GM12878 (cell line): ENCODE data around the gene DPF3. TPM values are rescaled to one million over a fixed set of nuclear protein-coding genes. Genes with fewer than 3 reads are reported as not detected.

Source experiments
- BHLHE40 ChIP-seq, 2 experiments: fragments of 450-650 bp in 1 of 2; IDR thresholded peaks; 2 replicates each; pipeline ENCODE4 v1.6.1; 2011 to 2017; ENCODE audit warnings: low read depth in 2 of 2, borderline replicate concordance in 1 of 2, improper control_type of control experiment in 1 of 2, low read length in 1 of 2, mild to moderate bottlenecking in 1 of 2
- CHD2 ChIP-seq: IDR thresholded peaks from 2 replicates; pipeline ENCODE4 v1.6.1; 2011; ENCODE audit warnings: low read depth, low read length, improper control_type of control experiment, borderline replicate concordance
- CREB1 ChIP-seq: IDR thresholded peaks from 2 replicates; pipeline ENCODE4 v1.6.1; 2012; ENCODE audit warnings: low read depth, mild to moderate bottlenecking, inconsistent platforms
- DPF2 ChIP-seq: fragments of 450-650 bp; IDR thresholded peaks from 2 replicates; pipeline ENCODE4 v1.6.1; 2017; ENCODE audit warnings: mild to moderate bottlenecking
- EP300 ChIP-seq, 2 experiments: fragments of 150-350 bp in 1 of 2; IDR thresholded peaks; 2 replicates each; pipeline ENCODE4 v1.6.1; 2011 to 2012; ENCODE audit warnings: low read depth in 2 of 2, low read length in 2 of 2, borderline replicate concordance in 1 of 2, improper control_type of control experiment in 1 of 2, inconsistent platforms in 1 of 2; ENCODE audit not compliant: control insufficient read depth in 1 of 2
- FOXM1 ChIP-seq: IDR thresholded peaks from 2 replicates; pipeline ENCODE4 v1.6.1; 2012; ENCODE audit warnings: low read depth, mild to moderate bottlenecking, inconsistent platforms, low read length, moderate library complexity
- JUNB ChIP-seq: IDR thresholded peaks from 2 replicates; pipeline ENCODE4 v1.6.1; 2016; ENCODE audit warnings: antibody characterized with exemption, mild to moderate bottlenecking
- PAX5 ChIP-seq: IDR thresholded peaks from 2 replicates; pipeline ENCODE4 v1.6.1; 2011; ENCODE audit warnings: low read depth, low read length, borderline replicate concordance
- POU2F2 ChIP-seq: IDR thresholded peaks from 3 replicates; pipeline ENCODE4 v1.6.1; 2011; ENCODE audit warnings: low read depth, mild to moderate bottlenecking, low read length, borderline replicate concordance
- RFX5 ChIP-seq: IDR thresholded peaks from 2 replicates; pipeline ENCODE4 v1.6.1; 2011; ENCODE audit warnings: low read depth, low read length, improper control_type of control experiment
- ZNF217 ChIP-seq: fragments of 450-650 bp; IDR thresholded peaks from 2 replicates; pipeline ENCODE4 v1.6.1; 2017; ENCODE audit warnings: antibody characterized with exemption, mild to moderate bottlenecking
- ZNF24 ChIP-seq: fragments of 450-650 bp; IDR thresholded peaks from 2 replicates; pipeline ENCODE4 v1.6.1; 2017; ENCODE audit warnings: antibody characterized with exemption, mild to moderate bottlenecking
- polyA plus RNA-seq, 11 experiments: library from polyadenylated mRNA; depleted of rRNA in 4 of 11; unstranded in 6 of 11; stranded (reverse) in 5 of 11; fragments of >200 nt; fragmentation: Nextera tagmentation in 4 of 11; fragmentation: Illumina TruSeq in 1 of 11; extraction: Ambion mirVana in 4 of 11; extraction: Trizol in 1 of 11; gene quantifications; 1 replicate in 1 of 11; 2 replicates in 10 of 11; pipeline versions ENCODE4 v1.2.1 to v1.2.3, GENCODE V29; 2011 to 2016; ENCODE audit warnings: inconsistent platforms in 2 of 11, missing spikeins in 2 of 11, low read depth in 1 of 11
- total RNA-seq, 4 experiments: library from RNA; depleted of rRNA in 3 of 4; stranded (reverse); fragments of >200 nt in 3 of 4; fragmentation: Illumina TruSeq in 1 of 4; extraction: Trizol in 1 of 4; gene quantifications; 2 replicates each; pipeline versions ENCODE4 v1.2.1 to v1.2.3, GENCODE V29; 2013 to 2021
- TF ChIP-seq, protein P1 (sequence below): fragments of 450-650 bp; IDR thresholded peaks from 2 replicates; pipeline ENCODE4 v1.6.1; 2017; ENCODE audit warnings: mild to moderate bottlenecking, moderate library complexity
- TF ChIP-seq, protein P2 (sequence below): fragments of 450-650 bp; IDR thresholded peaks from 2 replicates; pipeline ENCODE4 v1.6.1; 2017; ENCODE audit warnings: mild to moderate bottlenecking, low read depth, inconsistent platforms; ENCODE audit not compliant: poor library complexity, severe bottlenecking
- TF ChIP-seq, protein P3 (sequence below), 3 experiments: IDR thresholded peaks in 2 of 3; conservative IDR thresholded peaks in 1 of 3; 2 replicates each; pipeline ENCODE4 v1.5.1; 2011; ENCODE audit warnings: low read depth in 3 of 3, low read length in 3 of 3, mild to moderate bottlenecking in 3 of 3, control low read depth in 2 of 3, moderate library complexity in 2 of 3, inconsistent platforms in 1 of 3, mixed read lengths in 1 of 3; ENCODE audit not compliant: control insufficient read depth in 2 of 3, insufficient read depth in 1 of 3; ENCODE audit errors: extremely low read depth in 1 of 3

Gene DPF3
- total and polyA plus RNA-seq, 10 of the 15 experiments (the other 5 are each of a cell fraction or from before 2014, with no cell fraction given), result 0.69 to 8.0 (median 2.2) TPM

DNA sequence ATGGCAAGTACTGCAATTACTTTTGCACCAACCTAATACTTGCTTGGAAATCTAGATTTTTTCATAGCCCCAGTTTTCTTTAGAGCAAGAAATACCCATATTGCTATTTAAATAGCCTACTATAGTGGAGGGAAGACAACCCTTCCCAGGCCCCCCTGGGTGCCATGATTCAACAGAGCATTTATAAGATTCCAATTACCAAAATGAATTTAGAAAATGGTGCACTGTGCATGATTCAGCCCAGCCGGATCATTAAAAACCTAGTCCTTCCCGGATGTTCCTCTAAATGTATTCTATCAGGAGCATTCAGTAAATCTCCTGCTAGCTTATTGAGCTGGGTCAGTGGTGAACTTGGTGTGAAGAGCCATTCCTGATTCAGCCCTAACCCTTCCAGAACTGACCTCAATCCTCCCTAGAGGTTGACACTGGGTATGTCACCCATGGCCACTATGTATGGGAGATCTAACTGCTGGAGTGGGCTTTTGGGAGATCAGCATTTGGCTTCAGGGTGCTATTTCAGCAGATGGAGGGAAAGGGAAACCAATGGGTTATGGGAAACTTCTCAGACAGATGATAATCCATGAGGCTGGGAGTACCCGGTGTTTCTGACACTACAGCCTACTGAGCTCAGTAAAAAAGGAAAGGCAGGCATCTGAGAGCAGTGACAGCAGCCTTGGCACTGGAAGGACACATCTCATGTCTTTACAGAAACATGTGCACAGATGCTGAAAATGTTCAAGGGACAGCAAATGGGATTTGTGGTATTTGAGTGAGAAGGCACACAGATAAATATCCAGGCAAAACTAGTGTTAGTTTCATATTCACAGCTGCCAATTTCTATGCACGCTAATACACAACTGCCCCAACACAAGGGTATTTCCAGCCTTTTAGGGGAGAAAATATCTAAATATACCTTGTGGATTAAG, 258.9 kb downstream of the DPF3 start (continued):
- peak; percentile 90 for TF ChIP-seq EP300 (IDR thresholded peaks at IDR 0.05; ENCODE audit: borderline replicate concordance in 1 of 2, control insufficient read depth in 1 of 2, low read depth in 2 of 2, low read length in 2 of 2)
- peak; percentile 78; the same call in 1 of the 2 replicates for TF ChIP-seq FOXM1
- 0 out of 2 replicates have a peak, but pooled peaks have one; percentile 12 for TF ChIP-seq JUNB
- TF ChIP-seq PAX5, result 0 out of 2 replicates have a peak, but pooled peaks have one; percentile 60
- TF ChIP-seq BHLHE40 (IDR thresholded peaks at IDR 0.05; ENCODE audit: borderline replicate concordance in 1 of 2, low read depth in 2 of 2, low read length in 1 of 2), result peak in 1 of 2 experiments; percentile 62; a peak in 2 of 4 replicates
- TF ChIP-seq CREB1, result no peak
- TF ChIP-seq, protein P1, sequence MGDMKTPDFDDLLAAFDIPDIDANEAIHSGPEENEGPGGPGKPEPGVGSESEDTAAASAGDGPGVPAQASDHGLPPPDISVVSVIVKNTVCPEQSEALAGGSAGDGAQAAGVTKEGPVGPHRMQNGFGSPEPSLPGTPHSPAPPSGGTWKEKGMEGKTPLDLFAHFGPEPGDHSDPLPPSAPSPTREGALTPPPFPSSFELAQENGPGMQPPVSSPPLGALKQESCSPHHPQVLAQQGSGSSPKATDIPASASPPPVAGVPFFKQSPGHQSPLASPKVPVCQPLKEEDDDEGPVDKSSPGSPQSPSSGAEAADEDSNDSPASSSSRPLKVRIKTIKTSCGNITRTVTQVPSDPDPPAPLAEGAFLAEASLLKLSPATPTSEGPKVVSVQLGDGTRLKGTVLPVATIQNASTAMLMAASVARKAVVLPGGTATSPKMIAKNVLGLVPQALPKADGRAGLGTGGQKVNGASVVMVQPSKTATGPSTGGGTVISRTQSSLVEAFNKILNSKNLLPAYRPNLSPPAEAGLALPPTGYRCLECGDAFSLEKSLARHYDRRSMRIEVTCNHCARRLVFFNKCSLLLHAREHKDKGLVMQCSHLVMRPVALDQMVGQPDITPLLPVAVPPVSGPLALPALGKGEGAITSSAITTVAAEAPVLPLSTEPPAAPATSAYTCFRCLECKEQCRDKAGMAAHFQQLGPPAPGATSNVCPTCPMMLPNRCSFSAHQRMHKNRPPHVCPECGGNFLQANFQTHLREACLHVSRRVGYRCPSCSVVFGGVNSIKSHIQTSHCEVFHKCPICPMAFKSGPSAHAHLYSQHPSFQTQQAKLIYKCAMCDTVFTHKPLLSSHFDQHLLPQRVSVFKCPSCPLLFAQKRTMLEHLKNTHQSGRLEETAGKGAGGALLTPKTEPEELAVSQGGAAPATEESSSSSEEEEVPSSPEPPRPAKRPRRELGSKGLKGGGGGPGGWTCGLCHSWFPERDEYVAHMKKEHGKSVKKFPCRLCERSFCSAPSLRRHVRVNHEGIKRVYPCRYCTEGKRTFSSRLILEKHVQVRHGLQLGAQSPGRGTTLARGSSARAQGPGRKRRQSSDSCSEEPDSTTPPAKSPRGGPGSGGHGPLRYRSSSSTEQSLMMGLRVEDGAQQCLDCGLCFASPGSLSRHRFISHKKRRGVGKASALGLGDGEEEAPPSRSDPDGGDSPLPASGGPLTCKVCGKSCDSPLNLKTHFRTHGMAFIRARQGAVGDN, result peak; percentile 52; the same call in 1 of the 2 replicates
- no peak for TF ChIP-seq RFX5
- TF ChIP-seq DPF2, result peak; percentile 88
- TF ChIP-seq, protein P2, sequence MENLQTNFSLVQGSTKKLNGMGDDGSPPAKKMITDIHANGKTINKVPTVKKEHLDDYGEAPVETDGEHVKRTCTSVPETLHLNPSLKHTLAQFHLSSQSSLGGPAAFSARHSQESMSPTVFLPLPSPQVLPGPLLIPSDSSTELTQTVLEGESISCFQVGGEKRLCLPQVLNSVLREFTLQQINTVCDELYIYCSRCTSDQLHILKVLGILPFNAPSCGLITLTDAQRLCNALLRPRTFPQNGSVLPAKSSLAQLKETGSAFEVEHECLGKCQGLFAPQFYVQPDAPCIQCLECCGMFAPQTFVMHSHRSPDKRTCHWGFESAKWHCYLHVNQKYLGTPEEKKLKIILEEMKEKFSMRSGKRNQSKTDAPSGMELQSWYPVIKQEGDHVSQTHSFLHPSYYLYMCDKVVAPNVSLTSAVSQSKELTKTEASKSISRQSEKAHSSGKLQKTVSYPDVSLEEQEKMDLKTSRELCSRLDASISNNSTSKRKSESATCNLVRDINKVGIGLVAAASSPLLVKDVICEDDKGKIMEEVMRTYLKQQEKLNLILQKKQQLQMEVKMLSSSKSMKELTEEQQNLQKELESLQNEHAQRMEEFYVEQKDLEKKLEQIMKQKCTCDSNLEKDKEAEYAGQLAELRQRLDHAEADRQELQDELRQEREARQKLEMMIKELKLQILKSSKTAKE, result peak; percentile 51
- peak; percentile 66 for TF ChIP-seq ZNF24
- TF ChIP-seq POU2F2, result 0 out of 3 replicates have a peak, but pooled peaks have one; percentile 50
- 0 out of 2 replicates have a peak, but pooled peaks have one; percentile 20 for TF ChIP-seq CHD2
- TF ChIP-seq ZNF217, result no peak
- TF ChIP-seq, protein P3, sequence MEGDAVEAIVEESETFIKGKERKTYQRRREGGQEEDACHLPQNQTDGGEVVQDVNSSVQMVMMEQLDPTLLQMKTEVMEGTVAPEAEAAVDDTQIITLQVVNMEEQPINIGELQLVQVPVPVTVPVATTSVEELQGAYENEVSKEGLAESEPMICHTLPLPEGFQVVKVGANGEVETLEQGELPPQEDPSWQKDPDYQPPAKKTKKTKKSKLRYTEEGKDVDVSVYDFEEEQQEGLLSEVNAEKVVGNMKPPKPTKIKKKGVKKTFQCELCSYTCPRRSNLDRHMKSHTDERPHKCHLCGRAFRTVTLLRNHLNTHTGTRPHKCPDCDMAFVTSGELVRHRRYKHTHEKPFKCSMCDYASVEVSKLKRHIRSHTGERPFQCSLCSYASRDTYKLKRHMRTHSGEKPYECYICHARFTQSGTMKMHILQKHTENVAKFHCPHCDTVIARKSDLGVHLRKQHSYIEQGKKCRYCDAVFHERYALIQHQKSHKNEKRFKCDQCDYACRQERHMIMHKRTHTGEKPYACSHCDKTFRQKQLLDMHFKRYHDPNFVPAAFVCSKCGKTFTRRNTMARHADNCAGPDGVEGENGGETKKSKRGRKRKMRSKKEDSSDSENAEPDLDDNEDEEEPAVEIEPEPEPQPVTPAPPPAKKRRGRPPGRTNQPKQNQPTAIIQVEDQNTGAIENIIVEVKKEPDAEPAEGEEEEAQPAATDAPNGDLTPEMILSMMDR (IDR thresholded peaks at IDR 0.05 in 2 of 3, conservative IDR thresholded peaks at IDR 0.05 in 1 of 3; ENCODE audit: control insufficient read depth in 2 of 3, extremely low read depth in 1 of 3, insufficient read depth in 1 of 3, low read depth in 3 of 3, low read length in 3 of 3), result peak in 1 of 3 experiments; percentile 28; a peak in 1 of 6 replicates
